Epithelial cell of proximal tubule (primary cell): ENCODE data around the gene PPP4R1. TPM values are rescaled to one million over a fixed set of nuclear protein-coding genes. Genes with fewer than 3 reads are reported as not detected.

Experiments used
- DNase-seq: peaks from one replicate; pipeline ENCODE4 v3.0.0-alpha.2; 2011; ENCODE audit warnings: low read depth
- H3K4me3 ChIP-seq: 2 replicates; pipeline ENCODE4 v1.5.1; 2011; ENCODE audit warnings: low read depth, mild to moderate bottlenecking, low read length
- CTCF ChIP-seq: conservative IDR thresholded peaks from 2 replicates; pipeline ENCODE4 v1.5.1; 2012; ENCODE audit warnings: low read depth, mild to moderate bottlenecking, low read length
- total RNA-seq: library from RNA; depleted of rRNA; stranded (reverse); fragments of >200 nt; gene quantifications from 2 replicates; pipeline ENCODE4 v1.2.3, GENCODE V29; 2015

The PPP4R1 gene
- total RNA-seq, 1 donor from 2014 or later: 82.0 TPM

- TF ChIP-seq CTCF: no peak
- no peak for DNase-seq
- no peak overlapping the region for H3K4me3 ChIP-seq
Observed at GRCh38 chr18:9508446-9509025, 105.8 kb downstream of the PPP4R1 start.

GRCh38 chr18:9507565-9508088, 106.7 kb downstream of the PPP4R1 start:
- no peak overlapping the region for H3K4me3 ChIP-seq
- no peak for TF ChIP-seq CTCF

GRCh38 chr18:9506046-9506792, 108.1 kb downstream of the PPP4R1 start:
- no peak for TF ChIP-seq CTCF
- DNase-seq: peak; percentile 35
- no peak overlapping the region for H3K4me3 ChIP-seq

More at GRCh38 chr18:9507565-9508088, 106.7 kb downstream of the PPP4R1 start:
- no peak for DNase-seq

Other genes with a start within 250 kb of the PPP4R1 start
- 57.5 and 73.9 TPM in 2 replicates for gene RALBP1, start 139.0 kb downstream of the PPP4R1 start, total RNA-seq
- 17.7 and 31.2 TPM in 2 replicates for gene RAB31, start 93.7 kb upstream of the PPP4R1 start, total RNA-seq